HG02588 (cell line): ENCODE measurements around the gene SRRM4.
"Not testable (repeated sequence)": the region's sequence is repeated elsewhere in the genome, so short reads cannot be mapped to it uniquely, and the experiment has no call there.

Experiments used
- ATAC-seq: cut with Tn5 transposase; IDR thresholded peaks from one replicate; pipeline ENCODE4 v1.9.1; 2021; ENCODE audit warnings: mild to moderate bottlenecking, moderate library complexity; ENCODE audit not compliant: unreplicated experiment

Gene SRRM4

DNA sequence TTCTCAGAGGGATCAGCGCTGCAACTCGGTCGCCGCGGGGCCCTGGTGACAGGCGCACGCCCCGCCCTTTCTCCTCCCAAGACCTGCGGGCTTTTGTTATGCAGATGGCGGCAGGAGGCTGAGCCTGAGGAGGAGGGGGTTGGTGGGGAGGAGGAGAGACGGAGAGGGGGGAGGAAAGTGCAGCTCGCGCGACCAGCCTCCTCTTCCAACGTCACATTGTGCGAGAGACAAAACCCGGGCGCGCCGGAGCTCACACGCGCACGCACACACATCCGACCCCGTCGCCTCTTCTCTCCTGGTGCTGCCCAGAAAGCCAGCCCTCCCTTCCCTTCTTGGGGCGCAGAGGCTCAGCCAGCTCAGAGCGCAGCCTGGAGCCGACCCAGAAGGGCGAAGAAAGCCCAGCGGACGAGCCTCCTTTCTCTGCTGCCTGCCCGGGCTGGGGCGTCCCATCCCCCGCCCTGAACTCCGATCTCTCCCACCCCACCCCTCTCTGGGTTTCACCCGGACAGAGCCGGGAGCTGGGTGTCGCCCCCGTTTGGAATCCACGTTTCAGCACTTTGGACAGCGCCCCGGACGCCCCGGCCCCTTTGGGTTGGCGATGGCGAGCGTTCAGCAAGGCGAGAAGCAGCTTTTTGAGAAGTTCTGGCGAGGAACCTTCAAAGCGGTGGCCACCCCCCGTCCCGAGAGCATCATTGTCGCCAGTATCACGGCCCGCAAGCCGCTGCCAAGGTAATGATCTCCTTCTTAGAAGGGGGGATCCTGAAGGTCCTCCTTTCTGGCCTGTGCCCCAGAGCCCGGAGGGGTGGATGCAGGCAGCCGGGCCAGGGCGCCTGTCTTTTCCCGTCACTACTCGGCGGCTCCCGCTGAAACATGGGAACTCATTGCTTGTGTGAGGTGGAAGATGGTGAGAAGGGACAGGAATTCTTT, at the start of gene SRRM4:
Gene SRRM4 (plus strand): TSS at position 257 of the 927 bp plus-strand sequence. CDS start 342 bp downstream, at position 599.
- ATAC-seq, result no peak

- ATAC-seq, result no peak
Observed at GRCh38 chr12:118946256-118946655, 35.1 kb upstream of the SRRM4 start.

- ATAC-seq, result no peak
Observed at GRCh38 chr12:118958520-118958919, 22.8 kb upstream of the SRRM4 start.

- no peak for ATAC-seq
Observed at GRCh38 chr12:118959348-118959747, 22.0 kb upstream of the SRRM4 start.

- ATAC-seq, result no peak
Observed at GRCh38 chr12:118959985-118960560, 21.3 kb upstream of the SRRM4 start.

- ATAC-seq, result no peak
Observed at GRCh38 chr12:118960865-118961264, 20.5 kb upstream of the SRRM4 start.

DNA sequence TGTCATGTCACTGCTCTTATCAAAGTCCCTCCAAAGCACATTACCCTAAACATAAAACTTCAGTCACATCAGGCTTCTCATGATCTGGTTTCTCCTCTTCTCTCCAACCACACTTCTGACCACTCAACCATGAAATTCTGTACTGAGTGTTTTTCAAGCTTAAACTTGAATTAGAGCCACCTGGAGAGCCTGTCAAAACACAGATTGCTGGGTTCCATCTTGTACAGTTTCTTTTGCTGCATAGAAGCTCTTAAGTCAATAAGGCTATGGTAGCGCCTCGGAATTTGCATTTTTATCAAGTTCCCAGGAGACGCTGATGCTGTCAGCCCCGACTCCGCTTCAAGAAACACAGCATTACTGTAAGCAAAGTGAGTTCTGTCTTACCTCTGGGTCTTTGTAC, 16.4 kb upstream of the SRRM4 start:
- no peak for ATAC-seq

DNA sequence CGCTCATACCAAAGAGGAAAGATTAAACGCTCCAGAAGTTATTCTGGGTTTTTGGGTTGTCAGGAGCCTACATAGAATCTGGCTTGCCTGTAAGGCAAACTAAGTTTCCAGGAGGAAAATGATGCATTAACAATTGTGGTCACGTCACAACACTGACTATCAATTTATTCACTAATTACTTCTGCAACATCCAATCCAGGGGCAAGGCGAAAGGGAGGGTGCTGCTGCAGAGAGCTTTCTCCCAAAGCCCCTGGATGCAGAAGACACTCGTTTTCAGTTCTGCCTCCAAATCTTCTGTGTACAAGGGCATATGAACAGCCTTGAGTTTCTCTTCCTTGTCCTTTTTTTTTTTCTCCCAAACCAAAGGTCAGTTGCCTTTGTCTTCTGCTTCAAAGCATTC, 10.5 kb upstream of the SRRM4 start:
- no peak for ATAC-seq

- ATAC-seq, result no peak
Observed at GRCh38 chr12:118972982-118973381, 8.4 kb upstream of the SRRM4 start.

GRCh38 chr12:118979763-118980406, 1.5 kb upstream of the SRRM4 start:
- ATAC-seq, result no peak

DNA sequence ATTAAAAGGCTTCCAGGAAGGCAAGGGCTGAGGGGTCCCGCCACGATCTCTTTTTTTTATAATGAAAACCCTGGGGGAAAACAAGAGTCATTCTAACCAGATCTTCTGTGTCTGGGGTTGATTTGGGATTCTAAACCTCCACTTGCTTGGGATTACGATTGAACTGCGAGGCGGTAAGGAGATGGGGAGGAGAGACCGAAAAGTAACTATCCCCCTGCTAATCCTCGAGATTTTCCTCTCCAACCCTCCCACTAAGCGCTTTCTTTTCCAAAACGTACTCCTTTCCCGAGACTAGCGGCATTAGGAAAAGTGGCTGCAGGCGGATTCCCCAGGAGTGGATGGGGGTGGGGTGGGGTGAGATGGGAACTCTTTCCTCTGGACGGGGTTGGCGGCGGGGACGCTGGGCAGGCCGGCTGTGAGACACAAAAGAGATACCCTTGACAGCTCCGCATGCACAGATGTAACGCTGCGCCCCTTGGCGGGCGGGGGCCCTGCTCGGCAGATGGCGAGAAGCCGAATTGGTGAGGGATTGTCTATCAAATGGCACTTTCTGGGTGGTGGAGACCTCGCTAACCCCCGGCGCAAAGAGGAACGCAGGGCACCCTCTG, 830 bp upstream of the SRRM4 start:
- no peak for ATAC-seq

GRCh38 chr12:118982302-118982701, 961 bp downstream of the SRRM4 start:
- no peak for ATAC-seq

GRCh38 chr12:118982984-118983761, 1.8 kb downstream of the SRRM4 start:
- no peak for ATAC-seq

DNA sequence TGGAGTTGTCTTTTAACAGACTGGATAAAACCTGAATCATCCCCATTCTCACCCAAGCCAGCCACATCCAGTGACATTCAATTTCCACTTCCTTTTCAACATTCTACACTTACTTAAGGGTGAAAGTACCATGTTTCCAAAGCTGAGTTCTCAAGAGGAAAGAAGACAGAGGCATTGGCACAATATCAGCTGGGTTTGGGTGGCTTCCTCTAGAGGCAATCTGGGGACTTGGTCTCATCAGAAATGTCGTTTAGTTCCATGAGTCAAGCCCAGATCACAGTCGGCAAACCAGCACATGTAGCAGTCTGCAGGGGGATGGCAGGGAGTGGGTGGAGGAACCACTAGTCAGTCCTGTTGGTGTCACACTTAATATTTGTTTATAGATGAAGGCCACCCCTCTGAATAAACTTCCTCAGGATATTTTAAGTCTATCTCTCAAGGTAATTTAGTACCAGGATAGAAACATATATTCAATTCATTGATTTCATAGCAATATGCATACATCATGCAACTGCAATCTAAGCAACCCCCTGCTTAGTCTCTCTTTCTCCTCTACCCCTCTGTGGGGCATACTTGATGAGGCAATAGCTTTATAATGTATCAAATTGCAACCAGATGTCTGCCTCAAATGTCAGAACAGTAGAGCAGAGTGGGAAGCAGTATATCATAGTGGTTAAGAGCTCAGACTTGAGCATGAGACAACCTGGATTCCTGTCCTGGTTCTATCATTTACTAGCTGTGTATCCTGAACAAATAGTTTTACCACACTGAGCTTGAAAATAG, 3.0 kb downstream of the SRRM4 start:
- no peak for ATAC-seq

DNA sequence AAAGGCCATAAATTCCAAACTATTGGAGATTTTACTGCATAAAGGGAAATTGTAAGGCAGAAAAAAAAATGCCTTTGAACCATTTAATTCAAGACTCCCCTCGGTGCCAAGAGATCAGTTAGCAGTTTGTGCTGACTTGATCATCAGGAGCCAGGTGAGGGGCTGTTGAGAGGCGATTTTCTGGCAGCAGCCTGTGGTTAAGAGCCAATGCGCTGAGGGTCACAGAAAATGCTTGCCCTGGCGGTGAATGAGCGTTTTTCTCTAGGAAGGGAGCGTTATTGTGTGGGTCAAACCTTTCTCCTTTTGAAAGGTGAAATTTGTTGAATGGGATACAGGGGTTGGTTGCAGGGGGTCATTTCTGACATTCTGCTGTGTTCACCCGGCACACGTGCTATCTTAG, 4.7 kb downstream of the SRRM4 start:
- ATAC-seq, result no peak

DNA sequence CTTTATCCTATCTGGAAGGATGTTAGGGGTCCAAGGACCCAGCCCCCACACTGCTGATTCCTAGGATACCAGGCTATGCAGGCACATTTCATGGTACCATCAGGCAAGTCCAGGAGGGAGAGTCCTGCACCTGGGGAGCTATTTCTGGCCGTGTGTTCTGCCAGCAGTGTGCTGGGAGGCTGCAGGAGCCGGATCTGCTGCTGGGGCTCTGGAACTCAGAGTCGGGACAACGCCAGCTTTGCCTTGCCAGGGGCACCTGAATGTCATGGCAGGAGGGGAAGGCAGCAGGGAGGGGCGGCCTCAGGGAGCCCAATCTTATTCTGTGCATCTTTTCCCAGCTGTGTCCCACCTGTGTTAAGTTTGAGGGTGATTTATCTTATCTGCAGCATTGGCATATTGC, 17.8 kb downstream of the SRRM4 start:
- ATAC-seq, result no peak

DNA sequence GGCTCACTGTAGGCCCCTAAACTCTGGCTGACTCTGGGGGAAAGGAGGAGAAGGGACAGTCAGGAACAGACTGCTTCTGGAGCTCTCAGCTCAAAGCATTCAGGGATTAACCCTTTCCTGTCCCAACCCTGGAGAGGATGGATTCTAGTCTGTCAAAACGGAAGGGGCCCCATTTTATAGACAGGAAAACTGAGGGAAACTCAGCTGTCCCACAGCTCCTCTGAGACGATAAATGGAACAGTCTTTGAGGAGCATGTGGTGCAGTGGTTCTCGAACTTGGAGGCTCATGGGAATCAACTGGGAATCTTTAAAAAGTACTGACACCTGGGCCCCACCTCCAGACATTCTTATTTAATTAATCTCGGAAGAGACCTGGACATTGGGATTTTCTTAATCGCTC, 23.7 kb downstream of the SRRM4 start:
- no peak for ATAC-seq

GRCh38 chr12:119005913-119006312, 24.6 kb downstream of the SRRM4 start:
- ATAC-seq, result no peak

DNA sequence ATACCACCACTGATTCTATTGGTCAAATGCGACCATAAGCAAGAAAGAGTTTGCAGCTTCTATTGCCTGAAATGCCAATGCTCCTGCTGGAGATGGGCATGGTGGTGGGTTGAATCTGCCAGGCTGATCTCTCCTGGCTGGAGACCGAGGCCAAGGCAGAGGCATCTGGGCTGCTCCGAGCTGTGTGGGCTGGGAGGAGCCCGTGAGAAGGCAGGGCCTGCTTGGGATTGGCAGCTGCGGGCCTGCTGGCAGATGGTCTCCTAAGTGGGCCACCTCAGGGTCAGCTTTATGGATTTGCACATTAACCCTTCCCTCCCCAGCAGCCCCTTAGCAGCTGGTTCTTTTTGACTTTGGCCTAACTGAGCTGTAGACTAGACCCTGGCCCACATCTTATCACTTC, 25.4 kb downstream of the SRRM4 start:
- no peak for ATAC-seq

DNA sequence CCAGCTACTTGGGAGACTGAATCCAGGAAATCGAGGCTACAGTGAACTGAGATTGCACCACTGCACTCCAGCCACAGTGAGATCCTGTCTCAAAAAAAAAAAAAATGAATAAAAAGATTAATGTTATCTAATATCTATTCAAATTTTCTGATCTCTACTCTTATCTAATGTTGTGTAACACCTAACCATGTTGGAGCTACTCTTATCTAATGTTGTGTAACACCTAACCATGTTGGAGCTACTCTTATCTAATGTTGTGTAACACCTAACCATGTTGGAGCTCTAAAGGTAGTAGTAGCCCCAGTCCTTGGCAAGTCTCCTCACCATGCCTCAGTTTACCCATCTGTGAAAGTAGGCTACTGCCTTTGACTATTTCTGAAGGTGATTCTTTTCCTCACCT, 26.9 kb downstream of the SRRM4 start:
- ATAC-seq, result not testable (repeated sequence)
